ENCODE data around the gene TMEM238.

TMEM238 gene

DNA sequence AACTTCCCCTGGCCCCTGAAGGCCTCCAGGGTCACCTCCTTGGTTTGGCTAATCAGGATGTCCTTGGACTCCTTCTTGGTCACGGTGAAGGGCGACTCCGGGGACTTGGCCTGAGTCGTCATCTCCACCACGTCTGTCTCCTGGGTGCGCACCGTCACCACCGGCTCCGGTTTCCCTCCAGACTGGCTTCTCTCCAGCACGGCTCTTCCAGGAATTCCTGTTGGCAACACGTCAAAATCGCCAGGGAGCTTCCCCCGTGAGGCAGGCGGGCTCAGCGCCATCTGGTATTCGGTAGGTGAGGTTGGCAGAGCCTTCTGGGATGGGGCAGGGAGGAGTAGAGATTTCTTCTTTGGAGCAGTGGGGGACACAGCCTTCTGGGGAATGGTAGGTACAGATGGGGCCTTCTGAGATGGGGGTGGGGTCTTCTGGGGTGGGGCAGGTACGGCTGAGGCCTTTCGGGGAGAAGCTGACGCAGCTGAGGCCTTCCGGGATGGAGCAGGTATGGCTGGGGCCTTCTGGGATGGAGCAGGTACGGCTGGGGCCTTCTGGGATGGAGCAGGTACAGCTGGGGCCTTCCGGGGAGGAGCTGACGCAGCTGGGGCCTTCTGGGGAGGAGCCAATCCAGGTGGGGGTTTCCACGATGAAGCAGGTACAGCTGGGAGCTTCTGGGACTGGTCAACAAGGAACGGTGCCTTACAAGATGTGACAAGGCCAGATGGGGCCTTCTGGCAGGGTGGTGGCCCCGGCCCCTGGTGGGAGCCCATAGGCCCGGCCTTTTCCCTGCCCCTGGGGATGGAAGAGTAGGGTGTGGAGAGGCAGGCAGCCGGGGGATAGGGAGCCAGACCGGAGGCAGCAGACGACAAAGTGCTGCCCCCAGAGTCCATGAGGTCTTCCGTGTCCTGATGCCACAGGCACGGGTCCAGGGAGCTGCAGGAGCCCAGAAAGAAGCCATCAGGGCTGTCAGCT, 24.9 kb downstream of the TMEM238 start:
- H3K36me3 ChIP-seq = no peaks in the 10 kb centered on the region
- no peaks in the 10 kb centered on the region; a peak in 1 of 22 replicates for H4K20me1 ChIP-seq
- H3K4me2 ChIP-seq = no peak overlapping the region
- no peak overlapping the region for H3K27ac ChIP-seq
- TF ChIP-seq Cebpa-rat (IDR thresholded peaks at IDR 0.05) = no peak
- H3K4me1 ChIP-seq = peaks cover 0 to 11% (median 0%) of the 10 kb centered on the region in 10 experiments; a peak in 6 of 20 replicates
- no peaks in the 10 kb centered on the region; a peak in 1 of 22 replicates for H3K9me3 ChIP-seq (replicated peaks in 1 of 11)
- H3K4me3 ChIP-seq = no peak overlapping the region
- no peak overlapping the region for H3K9ac ChIP-seq
- peaks cover 31 to 44% (median 37%) of the 10 kb centered on the region in 11 experiments for H3K27me3 ChIP-seq

DNA sequence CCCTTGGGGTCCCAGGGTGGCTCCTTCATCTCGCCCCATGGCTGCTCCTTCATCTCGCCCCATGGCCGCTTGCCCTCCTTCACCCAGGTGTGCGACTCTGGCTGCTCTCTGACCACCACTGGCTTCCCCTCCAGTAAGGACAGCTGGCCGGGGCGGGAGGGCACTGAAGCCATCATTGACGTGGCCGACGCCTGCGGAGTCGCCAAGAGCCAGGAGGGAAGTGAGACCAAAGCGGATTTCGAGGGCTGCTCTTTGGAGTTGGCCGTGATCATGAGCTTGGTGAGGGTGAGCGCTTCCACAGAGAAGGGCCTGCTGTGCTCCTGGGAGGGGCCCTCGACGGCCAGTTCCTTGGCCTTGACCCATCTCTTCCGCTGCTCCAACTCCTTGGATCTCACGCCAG, 25.6 kb downstream of the TMEM238 start:
- H3K9ac ChIP-seq = no peak overlapping the region
- H3K4me2 ChIP-seq = no peak overlapping the region
- no peak for TF ChIP-seq Cebpa-rat (IDR thresholded peaks at IDR 0.05)
- H3K27me3 ChIP-seq = peaks cover 38 to 51% (median 44%) of the 10 kb centered on the region in 11 experiments
- no peak overlapping the region for H3K4me3 ChIP-seq
- no peaks in the 10 kb centered on the region for H3K36me3 ChIP-seq
- peaks cover 0 to under 1% (median 0%) of the 10 kb centered on the region in 11 experiments; a peak in 2 of 22 replicates for H4K20me1 ChIP-seq
- H3K4me1 ChIP-seq = peaks cover 3 to 11% (median 4%) of the 10 kb centered on the region in 10 experiments
- no peak overlapping the region for H3K27ac ChIP-seq
- H3K9me3 ChIP-seq (replicated peaks in 1 of 11) = no peaks in the 10 kb centered on the region; a peak in 1 of 22 replicates

DNA sequence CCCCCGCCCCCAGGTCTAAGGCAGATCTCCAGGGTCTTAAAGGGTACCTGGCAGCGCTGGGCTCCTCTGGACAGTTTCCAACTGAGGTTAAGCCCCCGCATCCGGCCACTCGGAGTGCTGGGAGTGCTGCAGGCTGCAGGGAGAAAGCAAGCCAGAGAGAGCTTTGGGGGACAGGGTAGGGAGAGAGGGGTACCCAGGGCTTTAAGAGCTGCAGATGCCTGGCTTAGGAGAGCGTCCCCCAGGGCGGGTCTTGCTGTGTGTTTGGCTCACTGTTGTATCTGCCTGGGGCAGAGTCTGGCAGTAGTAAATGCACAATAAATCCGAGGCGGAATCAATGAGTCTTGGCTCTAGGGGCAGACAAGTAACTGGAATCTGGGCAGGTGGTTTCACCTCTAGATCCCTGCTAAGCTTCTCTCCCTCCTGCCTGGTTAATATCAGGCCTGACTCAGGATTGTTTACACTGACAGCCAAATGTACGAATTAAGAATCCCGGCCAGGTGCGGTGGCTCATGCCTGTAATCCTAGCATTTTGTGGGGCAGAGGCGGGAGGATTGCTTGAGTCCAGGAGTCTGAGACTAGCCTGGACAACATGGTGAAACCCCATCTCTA, 28.8 kb downstream of the TMEM238 start:
- Histone ChIP-seq H3K27me3 (peaks cover 60 to 76% (median 65%) of the 10 kb centered on the region in 11 experiments), H3K9ac (no peak overlapping the region), H3K27ac (no peak overlapping the region), H3K36me3 (no peaks in the 10 kb centered on the region), H4K20me1 (peaks cover 0 to 9% (median 0%) of the 10 kb centered on the region in 11 experiments; a peak in 4 of 22 replicates), H3K4me3 (no peak overlapping the region), H3K4me1 (peaks cover 20 to 40% (median 31%) of the 10 kb centered on the region in 10 experiments), H3K9me3 (replicated peaks in 1 of 11) (no peaks in the 10 kb centered on the region; a peak in 1 of 22 replicates), H3K4me2 (no peak overlapping the region)
- no peak for TF ChIP-seq Cebpa-rat (IDR thresholded peaks at IDR 0.05)

DNA sequence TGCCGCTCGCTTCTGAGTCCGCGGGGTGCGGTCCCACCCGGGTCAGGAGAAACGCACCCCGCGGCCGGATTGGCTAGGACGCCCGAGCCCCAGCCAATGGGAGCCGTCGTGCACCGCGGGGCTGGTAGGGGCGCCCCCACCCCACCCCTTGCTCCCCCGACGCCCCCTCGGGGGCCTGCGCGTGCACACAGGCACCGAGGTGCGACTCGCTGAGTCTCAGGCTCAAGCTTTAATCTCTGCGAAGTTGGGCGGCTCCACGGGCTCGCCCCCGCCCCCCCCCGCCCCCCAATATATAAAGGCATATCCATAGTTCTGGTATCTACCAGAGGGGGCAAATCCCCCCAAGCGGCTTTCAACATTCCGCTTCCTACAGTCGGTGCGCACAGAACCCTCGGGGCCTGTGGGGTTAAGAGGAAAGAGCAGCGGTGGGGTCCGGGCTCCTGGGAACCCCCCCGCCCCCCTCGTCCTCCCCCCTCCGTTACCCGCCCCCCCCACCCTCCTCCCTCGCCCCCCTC, 29.3 kb downstream of the TMEM238 start, which contains the start of gene COX6B2:
Gene COX6B2, minus strand, starts transcription at position 22 of the 515 bp plus-strand sequence. CDS start 198 bp downstream, outside the sequence.
- Histone ChIP-seq H4K20me1 (peaks cover 0 to 13% (median 0%) of the 10 kb centered on the region in 11 experiments; a peak in 4 of 22 replicates), H3K4me2 (peak within 1 kb of the TSS; percentile 86 to 99 (median 94)), H3K4me1 (peaks cover 20 to 43% (median 31%) of the 10 kb centered on the region in 10 experiments), H3K27me3 (peaks cover 60 to 76% (median 65%) of the 10 kb centered on the region in 11 experiments), H3K36me3 (no peaks in the 10 kb centered on the region), H3K27ac (no peak within 1 kb of the TSS), H3K9ac (peak within 1 kb of the TSS in 10 of 11 experiments; percentile 7 to 58 (median 38); a peak in 12 of 22 replicates), H3K4me3 (peak within 1 kb of the TSS; percentile 47 to 70 (median 54)), H3K9me3 (replicated peaks in 1 of 11) (no peaks in the 10 kb centered on the region; a peak in 1 of 22 replicates)
- no peak for TF ChIP-seq Cebpa-rat (IDR thresholded peaks at IDR 0.05)

DNA sequence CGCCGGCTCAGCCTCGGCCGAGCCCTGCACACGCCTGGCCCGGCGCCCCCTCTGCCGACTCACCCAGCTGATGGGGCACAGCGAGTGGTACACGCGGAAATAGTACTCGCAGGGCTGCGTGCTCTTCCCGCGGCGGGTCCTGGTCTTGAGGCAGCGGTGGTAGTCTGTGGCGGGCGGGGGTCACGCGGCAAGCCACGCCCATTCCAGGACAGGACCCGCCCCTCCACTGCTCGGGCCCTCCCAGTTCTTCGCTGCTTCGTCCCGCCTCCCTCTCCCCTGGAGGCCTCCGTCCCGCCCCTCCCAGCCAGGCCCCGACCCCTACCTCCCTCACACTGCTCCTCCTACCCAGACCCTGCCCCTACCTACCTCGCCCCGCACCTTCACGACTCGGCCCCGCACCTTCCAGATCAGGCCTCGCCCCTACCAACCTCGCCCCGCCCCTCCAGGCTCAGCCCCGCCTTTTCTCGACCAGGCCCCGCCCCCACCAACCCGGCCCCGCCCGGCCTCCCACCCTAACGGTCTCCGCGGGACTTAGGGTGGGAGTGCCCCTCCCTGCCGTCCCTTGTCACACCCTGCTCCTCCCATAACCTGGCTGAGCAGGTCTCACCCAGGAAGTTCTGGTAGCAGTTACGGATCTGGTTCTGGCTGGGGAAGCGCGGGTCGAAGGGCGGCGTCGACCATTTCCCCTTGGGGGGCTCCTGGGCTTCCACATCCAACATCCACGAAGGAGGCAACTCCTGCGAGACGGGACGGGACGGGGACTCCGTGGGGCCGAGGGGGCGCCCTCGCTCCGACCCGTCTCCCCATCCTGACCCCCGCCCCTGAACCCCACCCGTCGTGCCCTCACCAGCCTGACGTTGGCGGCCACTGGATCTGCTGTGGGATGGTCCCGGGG, 30.0 kb downstream of the TMEM238 start:
- Histone ChIP-seq H3K4me2 (peak overlapping the region; percentile 86 to 99 (median 94)), H3K4me3 (peak overlapping the region; percentile 47 to 70 (median 54)), H3K27me3 (peaks cover 60 to 76% (median 65%) of the 10 kb centered on the region in 11 experiments), H3K4me1 (peaks cover 20 to 48% (median 36%) of the 10 kb centered on the region in 10 experiments), H3K9me3 (replicated peaks in 1 of 11) (no peaks in the 10 kb centered on the region; a peak in 1 of 22 replicates), H3K27ac (no peak overlapping the region), H4K20me1 (peaks cover 0 to 13% (median 0%) of the 10 kb centered on the region in 11 experiments; a peak in 4 of 22 replicates), H3K36me3 (no peaks in the 10 kb centered on the region; a peak in 1 of 22 replicates), H3K9ac (peak overlapping the region in 10 of 11 experiments; percentile 7 to 58 (median 38); a peak in 12 of 22 replicates)
- TF ChIP-seq Cebpa-rat (IDR thresholded peaks at IDR 0.05) = no peak

DNA sequence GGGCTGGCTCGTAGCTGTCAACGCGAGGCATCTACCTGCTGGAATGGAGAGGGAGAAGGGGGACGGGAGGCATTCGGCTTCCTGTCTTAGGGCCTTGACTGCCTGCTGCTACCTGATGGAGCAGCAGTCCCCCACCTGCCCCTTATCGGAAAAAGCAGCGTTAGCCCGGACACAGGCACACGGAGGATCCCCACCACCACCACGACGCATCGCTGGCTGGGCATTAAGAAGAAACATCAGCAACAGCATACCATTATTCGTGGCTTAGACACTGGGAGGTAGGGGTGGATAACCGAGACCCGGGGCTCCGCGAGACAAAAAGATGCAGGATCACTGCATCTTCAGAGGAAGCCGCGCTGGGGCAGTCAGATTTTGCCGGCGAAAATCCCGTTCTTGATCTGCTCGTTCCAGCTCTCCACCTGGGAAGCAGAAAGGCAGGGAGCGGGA, 30.7 kb downstream of the TMEM238 start:
- H3K36me3 ChIP-seq = peaks cover 0 to 5% (median 0%) of the 10 kb centered on the region in 11 experiments; a peak in 2 of 22 replicates
- peak overlapping the region; percentile 47 to 70 (median 54) for H3K4me3 ChIP-seq
- H3K4me2 ChIP-seq = peak overlapping the region; percentile 86 to 99 (median 94)
- peaks cover 23 to 55% (median 43%) of the 10 kb centered on the region in 10 experiments for H3K4me1 ChIP-seq
- H3K27me3 ChIP-seq = peaks cover 60 to 74% (median 65%) of the 10 kb centered on the region in 11 experiments
- peaks cover 0 to 18% (median 0%) of the 10 kb centered on the region in 11 experiments; a peak in 5 of 22 replicates for H4K20me1 ChIP-seq
- H3K27ac ChIP-seq = no peak overlapping the region
- TF ChIP-seq Cebpa-rat (IDR thresholded peaks at IDR 0.05) = no peak
- H3K9me3 ChIP-seq (replicated peaks in 1 of 11) = no peaks in the 10 kb centered on the region; a peak in 1 of 22 replicates
- peak overlapping the region in 10 of 11 experiments; percentile 7 to 58 (median 34); a peak in 10 of 22 replicates for H3K9ac ChIP-seq

DNA sequence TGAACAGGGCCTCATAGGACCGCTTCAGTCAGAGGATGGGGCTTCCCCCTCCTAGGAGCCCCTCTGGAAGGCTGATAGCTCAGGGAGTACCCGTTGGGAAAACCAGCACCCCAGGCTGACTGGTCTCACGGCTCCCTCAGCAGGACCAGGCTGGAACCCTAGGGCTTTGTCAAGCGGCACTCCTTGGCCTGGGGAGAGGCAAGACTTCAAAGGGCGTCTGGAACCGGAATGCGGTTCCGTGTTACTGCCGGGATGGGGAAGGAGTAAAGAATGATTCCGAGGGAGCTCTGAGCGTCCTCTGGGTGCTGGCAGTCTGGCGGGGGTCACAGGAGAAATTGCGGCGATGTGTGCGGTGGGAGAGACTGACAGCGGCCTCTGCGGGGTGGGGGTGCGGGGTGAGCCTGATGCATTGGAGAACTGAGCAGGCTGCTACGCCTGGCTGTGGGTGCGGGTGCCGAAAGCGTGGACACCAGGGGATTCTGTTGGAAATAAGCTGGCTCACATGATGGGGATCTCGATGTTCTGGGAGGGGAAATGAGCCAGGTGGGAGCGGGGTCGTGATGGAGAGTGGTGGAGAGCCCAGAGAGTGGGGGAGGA, 31.4 kb downstream of the TMEM238 start:
- TF ChIP-seq Cebpa-rat (IDR thresholded peaks at IDR 0.05) = no peak
- Histone ChIP-seq H3K27ac (no peak overlapping the region), H3K4me1 (peaks cover 23 to 62% (median 51%) of the 10 kb centered on the region in 10 experiments), H3K4me2 (peak overlapping the region; percentile 50 to 98 (median 89); a peak in 20 of 22 replicates), H3K9ac (no peak overlapping the region), H3K36me3 (peaks cover 0 to 8% (median 0%) of the 10 kb centered on the region in 11 experiments; a peak in 3 of 22 replicates), H3K9me3 (replicated peaks in 1 of 11) (no peaks in the 10 kb centered on the region; a peak in 1 of 22 replicates), H4K20me1 (peaks cover 0 to 25% (median 0%) of the 10 kb centered on the region in 11 experiments; a peak in 5 of 22 replicates), H3K27me3 (peaks cover 60 to 67% (median 62%) of the 10 kb centered on the region in 11 experiments), H3K4me3 (peak overlapping the region in 3 of 10 experiments; percentile 52 to 70 (median 54); a peak in 2 of 20 replicates)
